Left lung (tissue), 10 donors: ENCODE measurements around the gene ACYP1. TPM values are rescaled to one million over a fixed set of nuclear protein-coding genes. Genes with fewer than 3 reads are reported as not detected.

Experiments used
- ATAC-seq: fragments of 200-7000 bp; cut with Tn5 transposase; one replicate; pipeline ENCODE4 v1.9.1; 2020; ENCODE audit warnings: moderate library complexity
- DNase-seq, 4 donors: peaks; one replicate each; pipeline ENCODE4 v3.0.0-alpha.2; 2013 to 2020
- H3K27ac ChIP-seq, 2 donors: fragments of 200-600 bp; sonication (generic) in 1 of 2; one replicate each; pipeline versions ENCODE4 v1.5.0 to v1.8.0; 2020 to 2021
- H3K27me3 ChIP-seq, 2 donors: fragments of 200-600 bp; sonication (generic) in 1 of 2; one replicate each; pipeline versions ENCODE4 v1.5.0 to v1.8.0; 2020 to 2021
- H3K36me3 ChIP-seq, 2 donors: fragments of 200-600 bp; sonication (generic) in 1 of 2; one replicate each; pipeline versions ENCODE4 v1.5.0 to v1.8.0; 2020 to 2021
- H3K4me1 ChIP-seq, 2 donors: fragments of 200-600 bp; one replicate each; pipeline ENCODE4 v1.8.0; 2021
- H3K4me3 ChIP-seq, 2 donors: fragments of 200-600 bp; sonication (generic) in 1 of 2; one replicate each; pipeline versions ENCODE4 v1.5.0 to v1.8.0; 2020 to 2021; ENCODE audit warnings: mild to moderate bottlenecking in 1 of 2
- H3K9me3 ChIP-seq, 2 donors: fragments of 200-600 bp; sonication (generic) in 1 of 2; one replicate each; pipeline versions ENCODE4 v1.5.0 to v1.8.0; 2020 to 2021
- CTCF ChIP-seq, 2 donors: fragments of 200-600 bp; sonication (generic) in 1 of 2; IDR thresholded peaks; one replicate each; pipeline versions ENCODE4 v1.5.0 to v1.8.0; 2021; ENCODE audit warnings: antibody characterized with exemption in 2 of 2
- intact Hi-C, 2 donors: fragments of 100-400 bp; cut with DNase I; formaldehyde crosslinking; loops; one replicate each; pipeline versions ENCODE4 v1.11.2 to v1.14.2; 2022
- polyA plus RNA-seq, 6 donors: library from polyadenylated mRNA; unstranded; fragments of 120-200 nt; gene quantifications; one replicate each; pipeline ENCODE4 v1.2.1, GENCODE V29; 2013; ENCODE audit not compliant: insufficient read length in 6 of 6
- total RNA-seq, 2 donors: library from RNA; stranded (reverse); fragmentation: NEBNext Ultra II Directional; extraction: Animal tissue kit (Norgen Biotek cat#: 25700); gene quantifications; one replicate each; pipeline ENCODE4 v1.2.1, GENCODE V29; 2021
- donor health status: DM: no; HTN: yes; CAD: no.
- donor health status: DM: no; HTN: no; CAD: no.

Gene ACYP1
- total and polyA plus RNA-seq, 8 donors: 9.8 to 57.0 (median 49.6) TPM

GRCh38 chr14:75015496-75015895 is 48.3 kb downstream of the ACYP1 start:
- intact Hi-C loops: no loop called here
- TF ChIP-seq CTCF (IDR thresholded peaks at IDR 0.05): no peak
- no peak overlapping the region for H3K27ac ChIP-seq
- no peak overlapping the region for H3K4me3 ChIP-seq
- DNase-seq (no peak), ATAC-seq (no peak)
- H3K9me3 ChIP-seq: no peaks in the 10 kb centered on the region
- H3K27me3 ChIP-seq: no peaks in the 10 kb centered on the region
- peaks cover 0 to 82% of the 10 kb centered on the region in 2 donors for H3K36me3 ChIP-seq
- no peaks in the 10 kb centered on the region for H3K4me1 ChIP-seq

DNA sequence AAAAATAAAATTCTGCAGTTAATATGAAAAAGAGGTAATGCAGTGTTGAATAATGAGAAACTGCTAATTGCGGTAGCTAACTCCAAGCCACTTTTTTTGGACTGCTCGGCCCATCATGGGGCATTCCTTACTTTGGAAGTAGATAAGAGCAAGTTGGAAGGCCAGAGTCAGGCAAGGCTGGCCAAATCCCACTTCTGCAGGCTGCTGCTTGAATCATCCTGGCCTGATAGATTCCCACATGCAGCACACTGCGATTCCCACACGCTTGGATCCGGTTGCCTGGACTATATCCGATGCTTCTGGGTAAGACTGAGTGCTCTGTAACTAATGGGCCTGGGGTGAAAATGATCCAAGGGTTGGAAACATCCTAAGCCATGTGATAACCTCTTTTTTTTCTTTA is 50.5 kb downstream of the ACYP1 start:
- intact Hi-C loops: no loop called here
- Histone ChIP-seq H3K4me1 (no peaks in the 10 kb centered on the region), H3K9me3 (no peaks in the 10 kb centered on the region), H3K27me3 (no peaks in the 10 kb centered on the region), H3K36me3 (peaks cover 0 to 83% of the 10 kb centered on the region in 2 donors), H3K27ac (no peak overlapping the region), H3K4me3 (no peak overlapping the region)
- ATAC-seq (no peak), DNase-seq (no peak)
- no peak for TF ChIP-seq CTCF (IDR thresholded peaks at IDR 0.05)

GRCh38 chr14:75011356-75011994 is 52.3 kb downstream of the ACYP1 start:
- no peaks in the 10 kb centered on the region for H3K27me3 ChIP-seq
- intact Hi-C loops: no loop called here
- H3K4me1 ChIP-seq: no peaks in the 10 kb centered on the region
- peak overlapping the region in 1 of 2 donors; percentile 15 for H3K27ac ChIP-seq
- peaks cover 0 to 83% of the 10 kb centered on the region in 2 donors for H3K36me3 ChIP-seq
- DNase-seq: no peak
- no peak overlapping the region for H3K4me3 ChIP-seq
- TF ChIP-seq CTCF (IDR thresholded peaks at IDR 0.05): no peak
- ATAC-seq: peak; percentile 54
- H3K9me3 ChIP-seq: no peaks in the 10 kb centered on the region

DNA sequence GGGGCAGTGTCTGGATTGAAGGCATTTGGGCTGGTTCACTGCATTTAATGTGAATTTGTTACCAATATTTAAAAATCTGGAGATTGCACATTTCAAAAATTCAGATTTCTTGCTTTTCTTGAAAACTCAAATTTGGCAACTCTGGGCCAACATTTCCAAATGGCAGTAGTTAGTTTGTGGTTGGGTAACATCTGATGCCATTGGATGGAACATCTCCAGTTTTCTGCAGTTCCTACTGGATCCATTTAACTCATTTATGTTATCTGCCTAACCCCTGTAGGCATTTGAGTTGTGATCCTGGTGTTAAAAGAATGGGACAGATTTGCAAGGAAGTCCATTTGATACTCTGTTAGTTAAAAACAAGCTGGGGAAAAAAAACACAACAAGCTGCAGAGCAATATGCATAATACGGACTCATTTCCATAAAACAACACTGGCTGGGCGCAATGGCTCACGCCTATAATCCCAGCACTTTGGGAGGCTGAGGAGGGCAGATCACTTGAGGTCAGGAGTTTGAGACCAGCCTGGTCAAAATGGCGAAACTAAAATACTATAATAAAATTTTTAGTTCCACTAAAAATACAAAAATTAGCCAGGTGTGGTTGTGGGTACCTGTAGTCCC is 53.2 kb downstream of the ACYP1 start:
- no peaks in the 10 kb centered on the region for H3K27me3 ChIP-seq
- no peak for DNase-seq
- no peaks in the 10 kb centered on the region for H3K9me3 ChIP-seq
- intact Hi-C loops: no loop called here
- peaks cover 0 to 83% of the 10 kb centered on the region in 2 donors for H3K36me3 ChIP-seq
- H3K4me3 ChIP-seq: no peak overlapping the region
- H3K27ac ChIP-seq: no peak overlapping the region
- no peak for TF ChIP-seq CTCF (IDR thresholded peaks at IDR 0.05)
- no peak for ATAC-seq
- H3K4me1 ChIP-seq: no peaks in the 10 kb centered on the region

GRCh38 chr14:75009176-75009575 is 54.6 kb downstream of the ACYP1 start:
- intact Hi-C loops: no loop called here
- no peak for TF ChIP-seq CTCF (IDR thresholded peaks at IDR 0.05)
- H3K4me1 ChIP-seq: peaks cover under 1 to 8% of the 10 kb centered on the region in 2 donors
- no peak for DNase-seq
- no peak for ATAC-seq
- H3K36me3 ChIP-seq: peaks cover 0 to 78% of the 10 kb centered on the region in 2 donors
- H3K9me3 ChIP-seq: no peaks in the 10 kb centered on the region
- H3K27me3 ChIP-seq: no peaks in the 10 kb centered on the region
- H3K27ac ChIP-seq: no peak overlapping the region
- H3K4me3 ChIP-seq: no peak overlapping the region
